GM12878 (cell line): ENCODE data around the gene NCAPD3. TPM values are rescaled to one million over a fixed set of nuclear protein-coding genes. Genes with fewer than 3 reads are reported as not detected.

Experiments used
- EGR1 ChIP-seq, 2 experiments: IDR thresholded peaks; 1 replicate in 1 of 2; 2 replicates in 1 of 2; pipeline ENCODE4 v1.6.1; 2011 to 2012; ENCODE audit warnings: low read depth in 2 of 2, low read length in 2 of 2, borderline replicate concordance in 1 of 2, mild to moderate bottlenecking in 1 of 2, moderate library complexity in 1 of 2
- MEF2A ChIP-seq: IDR thresholded peaks from 2 replicates; pipeline ENCODE4 v1.6.1; 2011; ENCODE audit warnings: low read depth, mild to moderate bottlenecking, low read length, moderate library complexity; ENCODE audit not compliant: insufficient read depth
- NFXL1 ChIP-seq: fragments of 450-650 bp; IDR thresholded peaks from 2 replicates; pipeline ENCODE4 v1.6.1; 2017; ENCODE audit warnings: antibody characterized with exemption, mild to moderate bottlenecking, borderline replicate concordance
- NKRF ChIP-seq: fragments of 450-650 bp; conservative IDR thresholded peaks from 2 replicates; pipeline ENCODE4 v1.6.1; 2017; ENCODE audit warnings: mild to moderate bottlenecking, moderate library complexity
- NR2C1 ChIP-seq: fragments of 450-650 bp; IDR thresholded peaks from 2 replicates; pipeline ENCODE4 v1.6.1; 2017; ENCODE audit warnings: antibody characterized with exemption, mild to moderate bottlenecking, moderate library complexity
- PML ChIP-seq: IDR thresholded peaks from 2 replicates; pipeline ENCODE4 v1.6.1; 2012; ENCODE audit warnings: low read length, inconsistent platforms
- REST ChIP-seq: IDR thresholded peaks from 2 replicates; pipeline ENCODE4 v1.6.1; 2012; ENCODE audit warnings: mild to moderate bottlenecking, low read depth, low read length
- SMARCA5 ChIP-seq: fragments of 450-650 bp; IDR thresholded peaks from 2 replicates; pipeline ENCODE4 v1.6.1; 2017; ENCODE audit warnings: mild to moderate bottlenecking
- SREBF2 ChIP-seq: IDR thresholded peaks from 2 replicates; pipeline ENCODE4 v1.6.1; 2012; ENCODE audit warnings: mild to moderate bottlenecking, low read length
- polyA plus RNA-seq, 11 experiments: library from polyadenylated mRNA; depleted of rRNA in 4 of 11; unstranded in 6 of 11; stranded (reverse) in 5 of 11; fragments of >200 nt; fragmentation: Nextera tagmentation in 4 of 11; fragmentation: Illumina TruSeq in 1 of 11; extraction: Ambion mirVana in 4 of 11; extraction: Trizol in 1 of 11; gene quantifications; 1 replicate in 1 of 11; 2 replicates in 10 of 11; pipeline versions ENCODE4 v1.2.1 to v1.2.3, GENCODE V29; 2011 to 2016; ENCODE audit warnings: inconsistent platforms in 2 of 11, missing spikeins in 2 of 11, low read depth in 1 of 11
- total RNA-seq, 4 experiments: library from RNA; depleted of rRNA in 3 of 4; stranded (reverse); fragments of >200 nt in 3 of 4; fragmentation: Illumina TruSeq in 1 of 4; extraction: Trizol in 1 of 4; gene quantifications; 2 replicates each; pipeline versions ENCODE4 v1.2.1 to v1.2.3, GENCODE V29; 2013 to 2021

Gene NCAPD3
- total and polyA plus RNA-seq, 10 of the 15 experiments (the other 5 are each of a cell fraction or from before 2014, with no cell fraction given): 14.9 to 58.2 (median 48.2) TPM

GRCh38 chr11:134252346-134253187 is 28.8 kb upstream of the NCAPD3 start (continued):
- TF ChIP-seq REST (0 out of 2 replicates have a peak, but pooled peaks have one; percentile 6), MEF2A (no peak), SREBF2 (no peak), NKRF (0 out of 2 replicates have a peak, but pooled peaks have one; percentile 11), NFXL1 (no peak), SMARCA5 (no peak), NR2C1 (no peak), EGR1 (IDR thresholded peaks at IDR 0.05; ENCODE audit: borderline replicate concordance in 1 of 2, low read depth in 2 of 2, low read length in 2 of 2) (no peak), PML (no peak)
